CD4-positive, CD25-positive, alpha-beta regulatory T cell (primary cell): Measurements from ENCODE around the gene FN3K. TPM values are rescaled to one million over a fixed set of nuclear protein-coding genes. Genes with fewer than 3 reads are reported as not detected.

ENCODE experiments used
- ATAC-seq, 2 donors: fragments of 150-1000 bp; cut with Tn5 transposase; one replicate each; pipeline ENCODE4 v1.10.0; 2021; ENCODE audit warnings: low read depth in 2 of 2, moderate number of reproducible peaks in 2 of 2, moderate library complexity in 1 of 2
- DNase-seq, 3 donors: peaks; one replicate each; pipeline versions ENCODE4 v3.0.0 to v3.0.0-alpha.2; 2012 to 2022; ENCODE audit warnings: mixed read lengths in 1 of 3
- H3K27ac ChIP-seq: one replicate; pipeline ENCODE4 v1.7.0; 2013; ENCODE audit warnings: mild to moderate bottlenecking, low read length; ENCODE audit not compliant: insufficient read depth, poor library complexity, severe bottlenecking
- H3K27me3 ChIP-seq: one replicate; pipeline ENCODE4 v1.7.0; 2013; ENCODE audit warnings: low read length; ENCODE audit not compliant: control insufficient read depth, insufficient read depth
- H3K36me3 ChIP-seq: one replicate; pipeline ENCODE4 v1.7.0; 2013; ENCODE audit warnings: mild to moderate bottlenecking, low read length, moderate library complexity; ENCODE audit not compliant: control insufficient read depth, insufficient read depth
- H3K4me1 ChIP-seq: 2 replicates; pipeline ENCODE4 v1.7.0; 2013; ENCODE audit warnings: mild to moderate bottlenecking, low read length; ENCODE audit not compliant: insufficient read depth, control insufficient read depth, poor library complexity, severe bottlenecking
- H3K4me3 ChIP-seq: one replicate; pipeline ENCODE4 v1.7.0; 2013; ENCODE audit warnings: low read depth, mild to moderate bottlenecking, low read length, moderate library complexity
- H3K9me3 ChIP-seq, 2 experiments: 1 replicate in 1 of 2; 2 replicates in 1 of 2; pipeline ENCODE4 v1.7.0; 2013; ENCODE audit warnings: low read length in 2 of 2, mild to moderate bottlenecking in 1 of 2, moderate library complexity in 1 of 2; ENCODE audit not compliant: control insufficient read depth in 2 of 2
- H3K27ac Mint-ChIP-seq, 3 donors: one replicate each; pipeline ENCODE4 v1.8.0; 2020 to 2022; ENCODE audit warnings: mild to moderate bottlenecking in 3 of 3, mixed read lengths in 3 of 3, moderate library complexity in 2 of 3
- H3K27me3 Mint-ChIP-seq: one replicate; pipeline ENCODE4 v1.8.0; 2022; ENCODE audit warnings: mild to moderate bottlenecking, mixed read lengths
- H3K36me3 Mint-ChIP-seq: one replicate; pipeline ENCODE4 v1.8.0; 2020; ENCODE audit warnings: mixed read lengths
- H3K4me1 Mint-ChIP-seq, 4 donors: one replicate each; pipeline ENCODE4 v1.8.0; 2020 to 2022; ENCODE audit warnings: mixed read lengths in 4 of 4, mild to moderate bottlenecking in 1 of 4
- H3K4me3 Mint-ChIP-seq, 4 donors: one replicate each; pipeline ENCODE4 v1.8.0; 2020 to 2022; ENCODE audit warnings: mild to moderate bottlenecking in 4 of 4, mixed read lengths in 4 of 4, moderate library complexity in 3 of 4
- H3K9me3 Mint-ChIP-seq, 7 donors: one replicate each; pipeline ENCODE4 v1.8.0; 2020 to 2022; ENCODE audit warnings: mixed read lengths in 7 of 7, mild to moderate bottlenecking in 3 of 7, moderate library complexity in 2 of 7
- polyA plus RNA-seq, 4 donors: library from polyadenylated mRNA; unstranded; fragments of 300-500 nt; fragmentation: Illumina TruSeq; gene quantifications; one replicate each; pipeline ENCODE4 v1.2.3, GENCODE V29; 2021
- total RNA-seq: library from RNA; stranded (reverse); gene quantifications from one replicate; pipeline ENCODE4 v1.2.3, GENCODE V29; 2022

Gene FN3K
- total and polyA plus RNA-seq, 5 donors from 2014 or later: 0.18 to 2.0 (median 0.26) TPM

DNA sequence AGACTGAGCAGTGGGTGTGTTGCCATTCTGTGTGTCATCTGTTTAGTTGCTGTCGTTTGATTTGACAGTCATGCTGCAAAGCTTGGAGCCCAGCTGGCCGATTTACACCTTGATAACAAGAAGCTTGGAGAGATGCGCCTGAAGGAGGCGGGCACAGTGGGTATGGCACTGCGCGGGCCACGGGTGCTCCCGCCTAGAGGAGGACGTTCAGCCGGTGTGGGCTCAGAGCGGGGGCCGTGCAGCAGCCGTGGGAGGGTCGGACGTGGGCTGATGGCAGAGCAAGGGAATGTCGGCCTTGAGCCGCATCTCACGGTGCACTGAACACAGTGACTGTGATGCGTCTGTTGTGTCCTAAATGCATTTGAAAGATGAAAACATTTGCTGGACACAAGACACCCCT lies 15.2 kb upstream of the FN3K start:
- no peak for ATAC-seq
- H3K27me3 Mint-ChIP-seq: no peaks in the 10 kb centered on the region
- no peaks in the 10 kb centered on the region for H3K27me3 ChIP-seq

DNA sequence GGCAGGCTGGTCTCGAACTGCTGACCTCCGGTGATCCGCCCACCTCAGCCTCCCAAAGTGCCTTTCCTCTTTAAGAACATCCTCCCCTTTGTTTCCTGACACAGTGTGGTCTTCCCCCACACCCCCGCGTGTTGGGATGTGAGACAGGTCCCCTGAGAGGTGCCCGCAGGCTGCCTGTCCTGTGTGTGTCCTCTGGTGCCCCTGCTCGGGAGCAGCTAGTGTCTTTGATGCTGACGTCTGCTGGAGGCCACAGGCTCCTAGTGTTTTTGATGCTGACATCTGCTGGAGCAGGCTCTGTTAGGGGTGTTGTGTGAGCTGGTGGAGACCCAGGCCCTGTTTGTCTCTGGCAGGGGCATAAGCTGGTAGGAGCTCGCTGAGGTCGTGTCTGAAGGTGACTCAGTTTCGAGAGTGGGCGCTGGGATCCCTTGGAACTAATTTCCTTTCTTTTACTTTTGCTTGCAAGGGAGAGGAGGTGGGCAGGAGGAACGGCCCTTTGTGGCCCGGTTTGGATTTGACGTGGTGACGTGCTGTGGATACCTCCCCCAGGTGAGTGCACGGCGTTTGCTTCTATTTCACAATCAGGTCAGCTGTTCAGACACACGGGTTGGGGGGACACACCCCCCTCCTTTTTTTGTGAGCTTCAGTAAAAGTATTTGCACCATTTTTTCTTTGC lies 12.9 kb upstream of the FN3K start:
- H3K27me3 Mint-ChIP-seq: no peaks in the 10 kb centered on the region
- Histone ChIP-seq H3K4me3 (no peak overlapping the region), H3K9me3 (no peaks in the 10 kb centered on the region), H3K27me3 (no peaks in the 10 kb centered on the region), H3K4me1 (peaks cover 9% of the 10 kb centered on the region), H3K27ac (no peak overlapping the region), H3K36me3 (peaks cover 41% of the 10 kb centered on the region)
- peaks cover 26% of the 10 kb centered on the region for H3K36me3 Mint-ChIP-seq
- no peak overlapping the region for H3K27ac Mint-ChIP-seq
- no peaks in the 10 kb centered on the region for H3K9me3 Mint-ChIP-seq
- peaks cover 7 to 16% (median 8%) of the 10 kb centered on the region in 4 donors for H3K4me1 Mint-ChIP-seq
- H3K4me3 Mint-ChIP-seq: no peak overlapping the region
- DNase-seq (no peak), ATAC-seq (no peak)

More for the DNA sequence above, 15.2 kb upstream of the FN3K start:
- DNase-seq: no peak
- H3K4me1 Mint-ChIP-seq: peaks cover 8 to 30% (median 11%) of the 10 kb centered on the region in 4 donors
- peak overlapping the region in 1 of 4 donors; percentile 54 for H3K4me3 Mint-ChIP-seq
- peaks cover 27% of the 10 kb centered on the region for H3K36me3 ChIP-seq
- peaks cover 19% of the 10 kb centered on the region for H3K36me3 Mint-ChIP-seq
- no peak overlapping the region for H3K27ac Mint-ChIP-seq
- H3K9me3 ChIP-seq: no peaks in the 10 kb centered on the region
- H3K4me1 ChIP-seq: peaks cover 23% of the 10 kb centered on the region
- no peak overlapping the region for H3K27ac ChIP-seq
- no peak overlapping the region for H3K4me3 ChIP-seq
- no peaks in the 10 kb centered on the region for H3K9me3 Mint-ChIP-seq

DNA sequence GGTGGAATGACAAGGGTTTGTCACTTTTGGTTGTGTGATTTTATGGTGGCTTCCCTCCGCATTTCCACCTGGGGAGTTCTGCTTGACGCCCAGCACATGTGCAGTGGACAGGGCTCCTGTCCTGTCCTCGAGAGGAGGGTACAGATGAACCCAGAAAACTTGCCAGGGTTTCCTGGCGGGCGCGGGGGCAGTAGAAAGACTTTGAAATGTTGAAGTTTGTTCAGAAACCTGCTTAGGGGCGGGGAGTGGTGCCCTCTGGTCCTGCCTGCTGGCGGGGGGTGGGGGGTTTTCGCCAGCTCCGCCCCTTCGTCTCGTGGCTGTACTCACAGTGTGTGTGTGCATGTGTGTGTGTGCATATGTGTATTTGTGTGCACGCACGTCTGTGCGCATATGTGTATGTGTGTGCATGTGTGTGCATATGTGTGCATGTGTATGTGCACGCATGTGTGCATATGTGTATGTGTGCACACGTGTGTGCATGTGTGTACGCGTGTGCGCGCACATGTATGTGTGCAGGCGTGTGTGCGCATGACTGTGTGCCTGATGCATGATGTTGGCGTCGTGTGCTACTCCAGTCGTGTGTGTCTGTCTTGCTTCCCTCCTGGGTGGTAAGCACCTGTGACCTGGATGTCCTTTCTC lies 12.1 kb upstream of the FN3K start:
- Histone ChIP-seq H3K4me1 (peaks cover 1% of the 10 kb centered on the region), H3K27ac (no peak overlapping the region), H3K4me3 (no peak overlapping the region), H3K9me3 (no peaks in the 10 kb centered on the region), H3K36me3 (peaks cover 43% of the 10 kb centered on the region), H3K27me3 (no peaks in the 10 kb centered on the region)
- no peak for DNase-seq
- peaks cover 23% of the 10 kb centered on the region for H3K36me3 Mint-ChIP-seq
- no peak overlapping the region for H3K27ac Mint-ChIP-seq
- no peak for ATAC-seq
- peaks cover 0 to 8% (median 3%) of the 10 kb centered on the region in 4 donors for H3K4me1 Mint-ChIP-seq
- H3K9me3 Mint-ChIP-seq: no peaks in the 10 kb centered on the region
- peak overlapping the region in 1 of 4 donors; percentile 29 for H3K4me3 Mint-ChIP-seq
- no peaks in the 10 kb centered on the region for H3K27me3 Mint-ChIP-seq

GRCh38 chr17:82726427-82726826 lies 9.0 kb upstream of the FN3K start:
- no peak overlapping the region for H3K27ac ChIP-seq
- Mint-ChIP-seq H3K4me3 (no peak overlapping the region), H3K36me3 (peaks cover 25% of the 10 kb centered on the region), H3K9me3 (no peaks in the 10 kb centered on the region), H3K4me1 (peaks cover 0 to 6% (median 2%) of the 10 kb centered on the region in 4 donors), H3K27ac (no peak overlapping the region), H3K27me3 (no peaks in the 10 kb centered on the region)
- H3K9me3 ChIP-seq: no peaks in the 10 kb centered on the region
- peaks cover 32% of the 10 kb centered on the region for H3K36me3 ChIP-seq
- ATAC-seq (no peak), DNase-seq (no peak)
- H3K27me3 ChIP-seq: no peaks in the 10 kb centered on the region
- H3K4me3 ChIP-seq: no peak overlapping the region
- H3K4me1 ChIP-seq: no peaks in the 10 kb centered on the region

GRCh38 chr17:82729479-82730260 lies 5.7 kb upstream of the FN3K start:
- peaks cover 0 to 6% (median 0%) of the 10 kb centered on the region in 7 donors for H3K9me3 Mint-ChIP-seq
- no peak for ATAC-seq

DNA sequence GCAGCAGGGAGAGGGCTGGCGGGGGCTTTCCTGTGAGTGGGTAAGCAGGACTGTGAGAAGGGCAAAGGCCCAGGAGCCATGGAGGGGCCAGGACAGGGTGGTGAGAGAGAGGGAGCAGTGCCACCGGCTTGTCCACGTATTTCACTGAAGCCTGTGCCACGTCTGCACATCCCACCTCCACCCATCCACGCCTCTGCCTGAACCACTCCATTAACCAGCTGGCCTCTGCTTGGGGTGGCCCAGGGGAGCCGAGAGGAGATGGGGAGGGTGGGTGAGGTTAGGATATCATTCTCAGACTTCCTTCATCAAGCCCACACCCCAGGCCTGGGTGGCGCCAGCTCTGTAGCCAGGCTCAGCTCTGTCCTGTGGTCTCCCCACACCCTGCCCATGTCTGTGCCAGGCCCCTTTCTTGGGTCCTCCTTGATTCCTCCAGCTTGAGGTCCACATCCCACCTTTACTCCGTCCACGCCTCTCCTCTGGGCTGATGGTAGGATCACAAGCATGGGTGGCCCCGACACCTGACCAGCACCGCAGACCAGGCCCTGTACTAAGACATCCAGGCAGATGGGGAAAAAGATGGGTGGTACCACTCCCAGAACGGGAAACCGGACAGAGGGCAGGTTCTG lies 3.2 kb upstream of the FN3K start:
- no peak overlapping the region for H3K4me3 Mint-ChIP-seq

More at GRCh38 chr17:82729479-82730260, 5.7 kb upstream of the FN3K start:
- peaks cover 0 to 4% (median under 1%) of the 10 kb centered on the region in 4 donors for H3K4me1 Mint-ChIP-seq
- no peak overlapping the region for H3K4me3 Mint-ChIP-seq
- Histone ChIP-seq H3K4me3 (no peak overlapping the region), H3K27ac (no peak overlapping the region), H3K36me3 (peaks cover 18% of the 10 kb centered on the region), H3K4me1 (no peaks in the 10 kb centered on the region), H3K27me3 (no peaks in the 10 kb centered on the region), H3K9me3 (no peaks in the 10 kb centered on the region)
- peaks cover 21% of the 10 kb centered on the region for H3K36me3 Mint-ChIP-seq
- DNase-seq: no peak
- H3K27me3 Mint-ChIP-seq: no peaks in the 10 kb centered on the region
- H3K27ac Mint-ChIP-seq: peak overlapping the region in 1 of 3 donors; percentile 43

GRCh38 chr17:82736511-82737185 lies 1.2 kb downstream of the FN3K start:
- peaks cover 11% of the 10 kb centered on the region for H3K36me3 Mint-ChIP-seq
- no peak overlapping the region for H3K27ac Mint-ChIP-seq
- no peak for DNase-seq
- peak overlapping the region in 1 of 4 donors; percentile 93 for H3K4me3 Mint-ChIP-seq
- no peak for ATAC-seq
- H3K4me3 ChIP-seq: no peak overlapping the region
- H3K27me3 ChIP-seq: no peaks in the 10 kb centered on the region
- H3K4me1 Mint-ChIP-seq: peaks cover 0 to 9% (median 0%) of the 10 kb centered on the region in 4 donors
- H3K9me3 Mint-ChIP-seq: peaks cover 0 to 10% (median 5%) of the 10 kb centered on the region in 7 donors
- H3K36me3 ChIP-seq: peaks cover 5% of the 10 kb centered on the region
- H3K4me1 ChIP-seq: peaks cover 10% of the 10 kb centered on the region
- peaks cover 6 to 8% of the 10 kb centered on the region in 2 experiments for H3K9me3 ChIP-seq
- no peak overlapping the region for H3K27ac ChIP-seq
- no peaks in the 10 kb centered on the region for H3K27me3 Mint-ChIP-seq

More for the DNA sequence above, 3.2 kb upstream of the FN3K start:
- Histone ChIP-seq H3K4me1 (peaks cover 10% of the 10 kb centered on the region), H3K4me3 (no peak overlapping the region), H3K27ac (no peak overlapping the region), H3K36me3 (peaks cover 7% of the 10 kb centered on the region), H3K9me3 (no peaks in the 10 kb centered on the region), H3K27me3 (no peaks in the 10 kb centered on the region)
- Mint-ChIP-seq H3K36me3 (peaks cover 16% of the 10 kb centered on the region), H3K4me1 (peaks cover 0 to 9% (median 2%) of the 10 kb centered on the region in 4 donors), H3K9me3 (peaks cover 0 to 7% (median 0%) of the 10 kb centered on the region in 7 donors), H3K27ac (no peak overlapping the region), H3K27me3 (no peaks in the 10 kb centered on the region)
- no peak for ATAC-seq
- DNase-seq: no peak
